RWPE1 (cell line): ENCODE results near the gene PHETA1.
"Not testable (repeated sequence)": the region's sequence is repeated elsewhere in the genome, so short reads cannot be mapped to it uniquely, and the experiment has no call there.

Source experiments
- CTCF ChIA-PET: fragments of 350-600 bp; sonication (Branson Sonifier 250); formaldehyde crosslinking; extraction: SDS; loops from one replicate; lab custom pipeline; 2021; lab: Yijun Ruan, JAX
- POLR2A ChIA-PET: fragments of 400-600 bp; formaldehyde crosslinking; extraction: SDS; loops from one replicate; lab custom pipeline; 2020; ENCODE audit warnings: antibody characterized with exemption; ENCODE audit not compliant: low non-redundant PET; lab: Yijun Ruan, JAX
- DNase-seq: peaks from one replicate; pipeline ENCODE4 v3.0.0; 2012; ENCODE audit warnings: low spot score
- H3K27ac ChIP-seq: fragments of 450-650 bp; 2 replicates; pipeline ENCODE4 v1.5.1; 2017
- TF ChIP-seq, protein P1 (sequence below): fragments of 450-650 bp; conservative IDR thresholded peaks from 2 replicates; pipeline ENCODE4 v1.5.1; 2017; ENCODE audit warnings: low read depth, mild to moderate bottlenecking

Gene PHETA1

GRCh38 chr12:111398530-111398929 lies 29.6 kb upstream of the PHETA1 start:
- ChIA-PET POLR2A (no interaction called here), CTCF (interaction anchor here (1.1 kb wide), 1 partner anchor 53 kb away, joined by 4 read pairs; no protein-coding TSS in a partner anchor)
- H3K27ac ChIP-seq = no peak overlapping the region
- TF ChIP-seq, protein P1, sequence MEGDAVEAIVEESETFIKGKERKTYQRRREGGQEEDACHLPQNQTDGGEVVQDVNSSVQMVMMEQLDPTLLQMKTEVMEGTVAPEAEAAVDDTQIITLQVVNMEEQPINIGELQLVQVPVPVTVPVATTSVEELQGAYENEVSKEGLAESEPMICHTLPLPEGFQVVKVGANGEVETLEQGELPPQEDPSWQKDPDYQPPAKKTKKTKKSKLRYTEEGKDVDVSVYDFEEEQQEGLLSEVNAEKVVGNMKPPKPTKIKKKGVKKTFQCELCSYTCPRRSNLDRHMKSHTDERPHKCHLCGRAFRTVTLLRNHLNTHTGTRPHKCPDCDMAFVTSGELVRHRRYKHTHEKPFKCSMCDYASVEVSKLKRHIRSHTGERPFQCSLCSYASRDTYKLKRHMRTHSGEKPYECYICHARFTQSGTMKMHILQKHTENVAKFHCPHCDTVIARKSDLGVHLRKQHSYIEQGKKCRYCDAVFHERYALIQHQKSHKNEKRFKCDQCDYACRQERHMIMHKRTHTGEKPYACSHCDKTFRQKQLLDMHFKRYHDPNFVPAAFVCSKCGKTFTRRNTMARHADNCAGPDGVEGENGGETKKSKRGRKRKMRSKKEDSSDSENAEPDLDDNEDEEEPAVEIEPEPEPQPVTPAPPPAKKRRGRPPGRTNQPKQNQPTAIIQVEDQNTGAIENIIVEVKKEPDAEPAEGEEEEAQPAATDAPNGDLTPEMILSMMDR = no peak
- no peak for DNase-seq

- TF ChIP-seq, protein P1 = peak; percentile 97
- H3K27ac ChIP-seq = peak overlapping the region; percentile 77
Measured at GRCh38 chr12:111396726-111397445, 28.0 kb upstream of the PHETA1 start.

GRCh38 chr12:111396271-111396670 lies 27.4 kb upstream of the PHETA1 start:
- CTCF ChIA-PET = interaction anchor here (0.6 to 2.4 kb wide), 28 partner anchors 9 to 903 kb away, joined by 3 to 33 read pairs (median 4); partner anchors contain the start of gene PHETA1
- peak overlapping the region; percentile 77 for H3K27ac ChIP-seq
- DNase-seq, POLR2A ChIA-PET: not testable (repeated sequence)

More at GRCh38 chr12:111396726-111397445, 28.0 kb upstream of the PHETA1 start:
- ChIA-PET POLR2A (no interaction called here), CTCF (interaction anchor here (0.5 to 2.4 kb wide), 42 partner anchors 8 to 903 kb away, joined by 3 to 33 read pairs (median 4); partner anchors contain the start of gene PHETA1)
- peak; percentile 93 for DNase-seq

DNA sequence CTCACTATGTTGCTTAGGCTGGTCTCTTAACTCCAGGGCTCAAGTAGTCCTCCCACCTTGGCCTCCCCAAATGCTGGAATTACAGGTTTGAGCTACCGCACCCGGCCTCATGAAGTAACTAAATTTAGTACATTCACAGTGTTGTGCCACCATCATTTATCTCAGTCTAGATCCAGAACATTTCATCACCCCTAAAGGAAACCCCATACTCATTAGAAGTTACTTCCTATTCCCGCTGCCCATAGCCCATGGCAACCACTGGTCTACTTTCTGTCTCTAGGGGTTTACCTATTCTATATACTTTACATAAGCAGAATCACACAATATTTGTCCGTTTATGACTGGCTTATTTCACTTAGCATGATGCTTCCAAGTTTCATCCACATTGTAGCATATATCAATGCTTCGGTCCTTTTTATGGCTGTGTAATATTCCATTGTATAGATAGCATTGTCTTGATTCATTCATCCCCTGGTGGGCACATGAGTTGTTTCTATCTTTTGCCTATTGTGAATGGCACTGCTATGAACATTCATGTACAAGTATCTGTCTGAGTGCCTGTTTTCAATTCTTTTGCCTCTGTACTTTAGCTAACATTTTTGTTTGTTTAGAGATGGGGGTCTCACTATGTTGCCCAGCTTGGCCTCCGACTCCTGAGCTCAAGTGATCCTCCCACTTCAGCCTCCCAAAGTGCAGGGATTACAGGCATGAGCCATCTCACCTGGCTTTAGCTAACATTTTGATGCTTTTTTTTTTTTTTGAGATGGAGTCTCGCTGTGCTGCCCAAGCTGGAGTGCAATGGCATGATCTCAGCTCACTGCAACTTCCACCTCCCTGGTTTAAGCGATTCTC lies 26.7 kb upstream of the PHETA1 start:
- no peak overlapping the region for H3K27ac ChIP-seq
- POLR2A ChIA-PET = no interaction called here
- DNase-seq = no peak
- TF ChIP-seq, protein P1 = no peak
- CTCF ChIA-PET = interaction anchor here (0.6 to 2.4 kb wide), 7 partner anchors 27 to 800 kb away, joined by 3 to 33 read pairs (median 7); partner anchors contain the start of gene PHETA1

- CTCF ChIA-PET = no interaction called here
- POLR2A ChIA-PET = no interaction called here
- DNase-seq = no peak
- TF ChIP-seq, protein P1 = no peak
- no peak overlapping the region for H3K27ac ChIP-seq
Measured at GRCh38 chr12:111394480-111394879, 25.6 kb upstream of the PHETA1 start.

GRCh38 chr12:111393700-111394300 lies 24.9 kb upstream of the PHETA1 start:
- peak; percentile 46 for DNase-seq
- TF ChIP-seq, protein P1 = no peak
- H3K27ac ChIP-seq = peak overlapping the region; percentile 9; the same call in 1 of the 2 replicates
- POLR2A ChIA-PET = no interaction called here
- CTCF ChIA-PET = interaction anchor here (1.2 kb wide), 1 partner anchor 58 kb away, joined by 3 read pairs; no protein-coding TSS in a partner anchor
